Kasumi-1 (cell line): Measurements from ENCODE around the gene FTO.

Experiments used
- DNase-seq, 2 experiments: peaks; one replicate each; lab custom pipeline; 2025; lab: John Stamatoyannopoulos, UW

The FTO gene

DNA sequence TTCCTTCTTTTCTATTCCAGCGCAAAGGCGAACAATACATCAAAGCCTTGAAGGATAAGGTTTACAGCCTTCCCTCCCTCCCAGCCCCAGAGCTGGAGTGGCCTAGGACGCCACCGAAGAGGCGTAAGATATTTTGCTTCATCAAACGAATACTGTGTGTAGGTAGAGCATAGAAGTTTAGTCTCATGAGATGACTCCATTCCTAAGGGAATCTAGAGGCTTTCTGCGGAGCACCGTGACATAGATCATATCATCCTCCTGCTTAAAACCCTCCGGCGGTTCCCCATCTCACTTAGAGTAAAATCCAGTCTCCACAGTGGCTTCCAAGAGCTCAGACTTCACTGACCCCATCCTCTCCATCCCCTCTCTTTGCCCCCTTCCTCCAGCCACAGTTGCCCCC is 390.7 kb downstream of the FTO start:
- no peak for DNase-seq

DNA sequence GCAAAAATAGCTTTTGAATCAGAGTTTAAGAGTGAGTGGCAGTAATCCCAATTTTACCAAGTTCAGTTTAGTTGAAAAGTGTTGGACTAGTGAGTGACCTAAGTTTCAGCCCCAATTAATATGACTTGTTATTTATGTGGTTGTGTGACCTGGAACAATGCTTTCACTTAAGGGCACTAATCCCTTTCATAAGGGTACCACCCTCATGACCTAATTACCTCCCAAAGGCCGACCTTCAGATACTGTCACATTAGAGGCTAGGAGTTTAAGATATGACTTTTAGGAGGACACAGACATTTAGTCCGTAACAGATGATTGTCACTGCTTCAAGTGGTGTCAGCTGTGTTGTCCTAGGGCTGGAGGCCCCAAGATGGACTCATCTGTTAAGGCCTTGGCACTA is 392.7 kb downstream of the FTO start:
- no peak for DNase-seq

DNA sequence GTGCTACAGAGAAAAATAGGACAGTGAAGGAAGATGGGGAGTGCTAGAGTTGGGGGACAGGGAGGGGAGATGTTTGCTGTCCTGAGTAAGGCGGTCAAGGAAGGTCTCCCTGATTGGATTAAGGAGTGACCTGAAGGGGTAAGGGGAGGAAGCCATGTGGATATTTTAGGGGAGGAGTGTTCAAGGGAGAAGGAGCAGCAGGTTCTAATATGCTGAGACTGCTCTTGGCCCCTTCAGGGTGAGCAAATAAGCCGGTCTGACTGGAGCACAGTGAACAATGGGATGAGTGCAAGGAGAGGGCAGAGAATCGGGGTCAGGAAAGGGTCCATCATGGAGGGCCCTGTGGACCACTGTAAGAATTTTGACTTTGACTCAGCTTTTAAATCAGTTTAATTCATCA is 393.8 kb downstream of the FTO start:
- no peak for DNase-seq

GRCh38 chr16:54098247-54098646 is 394.3 kb downstream of the FTO start:
- no peak for DNase-seq

DNA sequence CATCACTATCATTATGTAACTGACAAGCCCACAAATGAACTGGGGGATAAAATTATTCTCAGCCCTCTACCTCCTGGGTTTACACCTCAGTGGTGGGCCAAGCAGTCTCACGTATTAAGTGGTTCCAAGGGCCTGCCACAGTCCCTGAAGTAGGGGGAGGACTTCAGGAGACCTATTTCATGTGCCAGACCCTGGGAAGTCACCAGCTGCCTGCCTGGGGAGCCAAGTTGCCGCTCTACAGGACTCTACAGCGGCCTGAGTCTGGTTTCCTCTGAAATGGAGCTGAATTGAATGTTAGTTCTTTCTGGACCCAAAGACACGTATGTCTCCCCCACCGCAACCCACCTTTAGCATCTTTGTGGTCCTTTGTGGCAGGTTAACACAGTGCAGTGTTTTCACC is 395.7 kb downstream of the FTO start:
- no peak for DNase-seq

DNA sequence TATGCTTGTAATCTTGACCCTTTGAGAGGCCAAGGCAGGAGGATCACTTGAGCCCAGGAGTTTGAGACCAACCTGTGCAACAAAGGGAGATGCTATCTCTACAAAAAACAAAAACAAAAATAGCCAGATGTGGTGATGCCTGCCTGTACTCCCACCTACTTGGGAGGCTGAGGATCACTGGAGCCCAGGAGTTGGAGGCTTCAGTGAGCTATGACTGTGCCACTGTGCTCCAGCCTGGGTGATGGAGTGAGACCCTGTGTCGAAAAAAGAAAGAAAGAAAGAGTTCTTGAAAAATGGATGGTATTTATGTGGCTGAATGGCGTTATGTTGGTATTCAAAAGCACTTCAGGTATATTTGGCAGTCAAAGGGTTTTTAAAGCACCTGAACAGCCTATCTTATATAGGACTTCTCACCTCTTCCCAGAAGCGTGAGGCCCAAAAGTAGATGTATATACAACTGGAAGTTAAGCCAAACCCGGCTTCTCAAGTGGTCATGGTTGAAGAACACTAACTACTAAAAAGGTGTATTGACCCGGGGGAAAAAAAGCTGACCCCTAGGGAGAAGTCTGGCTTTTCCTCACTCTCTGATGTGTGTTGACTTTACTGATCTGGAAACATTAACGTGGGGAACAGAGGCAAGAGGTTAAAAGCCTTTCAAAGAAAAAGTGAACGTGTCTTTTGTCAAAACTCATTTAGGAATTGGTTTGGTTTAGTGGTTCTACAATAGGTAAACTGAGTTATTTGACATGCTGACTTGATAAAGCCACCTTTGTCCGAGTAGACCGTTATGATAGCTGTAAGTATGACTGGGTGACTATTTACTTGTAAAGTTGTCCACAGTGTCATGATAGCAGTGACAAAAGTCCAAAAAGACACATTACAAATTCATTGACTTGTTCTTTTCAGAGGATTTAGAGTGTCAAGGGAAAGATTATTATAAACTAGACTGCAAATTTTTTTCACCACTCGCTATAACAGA is 399.2 kb downstream of the FTO start:
- no peak for DNase-seq

- no peak for DNase-seq
Measured at GRCh38 chr16:54106057-54106456, 402.1 kb downstream of the FTO start.

- DNase-seq, result no peak
Measured at GRCh38 chr16:54107583-54108202, 403.7 kb downstream of the FTO start.

DNA sequence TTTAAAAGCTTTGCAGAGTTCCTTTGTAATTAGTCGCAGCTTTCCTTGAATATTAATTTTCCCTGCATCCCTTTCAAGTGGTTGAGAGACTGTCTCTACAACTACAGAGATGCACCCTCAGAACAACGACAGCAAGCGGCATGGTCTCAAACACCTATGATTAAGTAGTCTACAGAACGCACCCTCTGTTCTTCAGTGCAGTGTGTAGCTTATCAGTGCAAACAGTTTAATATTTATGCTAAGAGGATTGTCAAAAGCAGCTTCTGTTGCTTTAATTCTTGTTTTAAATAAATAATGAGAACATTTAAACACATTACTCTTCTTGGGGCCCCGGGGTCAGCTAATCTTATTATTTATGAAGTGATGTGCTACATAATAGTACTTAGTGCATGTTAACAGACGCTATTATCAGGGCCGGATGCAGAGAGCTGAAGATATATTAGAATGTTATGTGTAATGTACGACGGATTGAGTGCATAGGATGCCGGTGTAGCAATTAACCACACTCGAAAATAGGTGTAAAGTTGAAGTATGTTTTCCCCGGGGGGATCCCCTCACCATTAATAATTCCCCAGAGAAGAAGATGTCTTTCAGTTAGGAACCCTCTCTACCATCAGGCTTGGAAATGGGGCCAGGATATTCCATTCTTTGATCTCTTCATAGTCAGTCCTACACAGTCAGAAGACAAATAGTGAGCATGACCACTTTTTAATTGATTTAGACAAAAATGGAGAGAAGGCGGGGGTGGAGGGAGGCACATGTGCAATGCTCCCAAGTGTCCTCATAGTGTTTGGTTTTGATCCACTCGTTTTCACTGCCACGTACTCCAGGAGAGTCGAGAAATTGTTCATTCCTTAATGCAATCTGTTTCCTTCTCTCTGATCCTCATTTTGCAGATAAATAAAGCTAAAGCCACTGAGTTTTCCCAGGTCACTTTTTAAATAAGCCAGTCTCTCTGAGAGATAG is 406.3 kb downstream of the FTO start:
- DNase-seq, result no peak

DNA sequence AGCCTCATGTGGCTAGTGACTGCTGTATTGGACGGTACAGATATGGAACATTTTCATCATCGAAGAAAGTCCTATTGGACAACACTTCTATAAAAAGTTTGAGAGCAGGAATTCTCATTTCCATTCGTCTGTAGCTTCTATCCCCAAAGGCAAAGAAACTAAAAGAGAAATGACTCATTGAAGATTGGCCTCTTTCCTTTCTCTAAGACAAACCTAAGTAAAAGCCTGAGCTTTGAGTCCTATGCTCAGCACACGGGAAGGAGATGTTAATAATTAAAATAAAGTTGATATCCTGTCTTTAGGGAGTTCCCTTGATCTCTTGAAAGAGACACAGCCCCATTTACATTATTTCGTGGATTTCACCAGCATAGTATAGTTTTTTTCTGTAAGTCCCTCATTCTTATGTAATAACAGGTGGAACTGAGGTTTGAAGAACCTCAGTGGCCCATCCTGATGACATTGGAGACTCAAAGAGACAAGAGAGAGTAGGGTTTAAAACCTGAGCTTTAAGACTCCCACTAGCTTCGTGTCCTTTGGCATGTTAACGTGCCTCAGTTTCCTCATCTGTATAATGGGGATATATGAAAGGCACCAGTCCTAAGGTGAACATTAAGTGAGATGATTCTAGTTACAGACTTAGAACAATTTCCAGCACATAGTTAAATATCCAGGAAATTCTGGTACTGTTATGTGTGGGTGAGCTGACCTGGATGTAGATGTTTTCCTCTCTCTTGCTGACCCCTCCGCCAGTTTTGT is 408.7 kb downstream of the FTO start:
- DNase-seq, result no peak

DNA sequence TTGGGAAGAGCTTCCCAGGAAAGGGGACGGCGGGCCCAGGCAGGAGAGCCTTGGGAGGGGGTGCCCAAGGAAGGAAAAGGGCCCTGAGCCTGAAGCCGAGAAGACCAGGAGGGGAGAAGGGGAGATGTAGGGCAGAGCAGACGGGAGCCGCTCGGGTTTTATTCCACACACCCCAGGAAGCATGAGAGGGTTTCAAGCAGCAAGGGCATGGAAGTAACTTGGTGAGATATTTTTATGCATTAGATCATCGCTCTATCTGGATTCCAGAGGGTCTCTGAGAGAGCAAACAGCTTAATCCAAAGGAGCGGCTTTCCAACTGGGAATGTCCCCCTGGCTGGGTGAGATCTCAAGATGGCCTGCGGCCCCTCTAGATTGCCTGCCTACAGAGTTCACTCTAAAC is 411.6 kb downstream of the FTO start:
- DNase-seq, result no peak

GRCh38 chr16:54116124-54116655 is 412.2 kb downstream of the FTO start:
- no peak for DNase-seq

DNA sequence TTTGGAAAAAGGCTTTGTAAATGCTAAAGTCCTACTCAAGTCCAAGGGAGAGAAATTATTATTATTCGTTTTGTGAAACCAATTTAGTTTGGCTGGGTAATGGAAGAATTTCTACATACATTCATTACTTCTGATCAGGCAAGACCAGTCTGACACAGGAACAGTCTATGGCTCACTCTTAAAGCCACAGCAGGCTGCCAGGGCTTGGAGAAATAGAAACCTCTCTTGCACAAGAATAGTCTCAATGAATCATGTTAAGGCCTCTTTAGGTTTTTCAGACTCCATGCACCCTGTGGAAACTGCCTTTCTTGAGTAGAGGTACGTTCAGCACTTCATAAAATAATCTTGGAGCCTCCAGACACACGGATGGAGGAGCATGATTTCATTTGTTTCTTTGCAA is 414.9 kb downstream of the FTO start:
- DNase-seq, result no peak

DNA sequence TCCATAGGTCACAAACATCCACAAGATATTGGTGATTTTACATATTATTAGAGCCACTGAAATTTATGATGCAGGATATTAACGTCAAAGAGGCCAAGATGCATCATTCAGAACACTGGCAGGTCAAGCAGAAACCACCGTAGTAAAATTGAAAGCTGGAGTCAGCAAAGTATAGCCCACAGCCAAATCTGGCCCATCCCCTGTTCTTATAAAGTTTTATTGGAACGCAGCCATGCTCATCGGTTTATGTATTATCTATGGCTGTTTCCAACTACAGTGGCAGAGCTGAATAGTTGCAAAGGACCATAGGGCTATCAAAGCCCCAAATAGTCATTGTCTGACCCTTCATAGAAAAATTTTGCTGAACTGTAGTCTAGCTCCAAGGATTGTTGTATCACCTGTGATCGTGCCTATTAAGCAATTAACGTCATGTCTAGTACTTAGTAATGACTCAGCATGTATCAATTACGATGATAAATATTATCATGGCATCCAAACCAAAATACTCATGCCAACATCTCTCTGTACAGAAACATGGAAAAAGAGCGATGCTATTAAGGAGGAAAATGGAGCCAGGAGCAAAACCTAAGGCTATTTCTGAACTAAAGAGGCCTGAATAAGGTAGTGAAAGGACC is 417.0 kb downstream of the FTO start:
- no peak for DNase-seq

DNA sequence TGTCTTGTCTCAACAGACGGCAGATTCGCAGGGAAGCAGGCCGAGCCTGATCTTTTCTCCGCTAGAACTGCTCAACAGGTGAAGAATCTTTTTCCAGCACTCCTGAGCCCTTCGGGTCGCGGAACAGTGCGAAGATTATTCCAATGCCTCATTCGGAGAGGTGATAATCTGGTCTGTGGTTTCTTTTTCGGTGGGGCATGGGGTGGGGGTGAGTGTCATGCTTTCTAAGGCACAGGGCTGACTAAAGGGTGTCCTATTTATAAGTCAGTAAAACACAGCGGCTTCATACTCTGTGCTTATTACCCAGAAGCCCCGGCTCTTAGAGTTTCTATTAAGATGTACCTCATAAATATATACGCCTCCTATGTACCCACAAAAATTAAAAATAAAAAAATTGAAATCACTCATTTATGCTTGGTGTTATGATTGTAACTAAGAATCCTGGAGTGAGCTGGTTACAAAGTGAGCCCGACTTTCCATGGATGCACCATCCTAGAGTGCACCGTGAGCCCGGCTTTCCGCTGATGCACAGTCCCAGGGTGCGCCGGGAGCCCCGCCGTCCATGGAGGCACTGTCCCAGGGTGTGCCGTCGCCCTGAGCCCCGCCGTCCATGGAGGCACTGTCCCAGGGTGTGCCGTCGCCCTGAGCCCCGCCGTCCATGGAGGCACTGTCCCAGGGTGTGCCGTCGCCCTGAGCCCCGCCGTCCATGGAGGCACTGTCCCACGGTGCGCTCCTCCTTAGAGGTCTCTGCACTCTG is 417.8 kb downstream of the FTO start:
- no peak for DNase-seq

DNA sequence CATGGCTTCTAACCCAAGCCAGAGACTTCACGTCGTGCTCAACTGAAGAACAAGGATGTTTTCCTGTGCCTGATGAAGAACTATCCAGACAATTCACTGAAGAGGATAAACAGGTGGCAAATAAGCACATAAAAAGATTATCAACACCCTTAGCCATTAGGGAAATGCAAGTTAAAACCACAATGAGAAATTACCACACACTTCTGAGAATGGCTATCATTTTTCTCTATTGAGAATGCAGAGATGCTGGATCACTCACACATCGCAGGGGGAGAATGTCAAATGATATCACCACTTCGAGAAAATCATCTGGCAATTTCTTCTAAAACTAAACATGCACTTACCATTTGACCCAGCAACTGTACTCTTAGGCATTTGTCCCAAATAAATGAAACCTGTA is 419.8 kb downstream of the FTO start:
- DNase-seq, result no peak

DNA sequence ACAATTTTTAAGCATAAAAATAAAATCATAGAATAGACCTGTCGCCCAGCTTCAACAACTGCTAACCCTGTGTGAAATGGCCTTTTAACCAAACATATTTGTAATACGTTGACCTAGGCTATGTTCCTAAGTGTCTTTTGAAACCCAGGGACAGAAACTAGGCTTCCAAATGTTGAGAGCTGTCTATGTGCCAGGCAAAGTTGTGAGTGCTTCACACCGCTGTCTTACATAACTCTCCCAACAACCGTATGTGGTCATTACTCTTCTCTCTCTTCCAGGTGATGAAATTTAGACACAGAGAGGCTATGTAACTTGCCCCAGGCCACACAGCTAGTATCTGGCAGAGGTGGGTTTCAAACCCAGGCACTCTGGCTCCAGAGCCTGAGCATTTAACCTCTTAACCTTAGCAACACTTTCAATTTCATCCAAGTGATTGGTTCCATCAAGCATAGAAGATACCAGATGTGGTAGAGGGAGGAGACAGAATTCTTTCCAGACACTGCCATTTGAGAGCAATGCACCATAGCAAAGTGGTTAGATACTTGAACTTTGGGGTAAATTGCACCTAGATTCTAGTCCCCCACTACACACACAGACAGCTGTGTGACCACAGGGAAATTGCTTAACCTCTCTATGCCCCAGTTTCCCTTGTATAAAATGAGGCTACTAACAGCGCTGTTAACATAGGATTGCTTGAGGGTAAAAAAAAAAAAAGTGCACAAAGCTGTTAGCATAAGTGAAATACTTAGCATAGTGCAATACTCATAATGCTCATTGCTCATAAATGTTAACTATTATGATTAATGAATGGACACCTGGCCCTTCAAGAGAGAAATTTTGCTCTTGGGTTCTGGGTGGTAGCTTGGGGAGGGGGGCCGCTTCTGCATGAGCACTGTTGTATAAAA is 422.0 kb downstream of the FTO start:
- DNase-seq, result no peak

GRCh38 chr16:54126907-54127306 is 423.0 kb downstream of the FTO start:
- no peak for DNase-seq

GRCh38 chr16:54128629-54129234 is 424.8 kb downstream of the FTO start:
- no peak for DNase-seq
